H9 (cell line): ENCODE measurements around the gene LRRC14B. TPM values are rescaled to one million over a fixed set of nuclear protein-coding genes. Genes with fewer than 3 reads are reported as not detected.

ENCODE experiments used
- DNase-seq: peaks from one replicate; pipeline ENCODE4 v3.0.0-alpha.2; 2017
- H2AFZ ChIP-seq: one replicate; pipeline ENCODE4 v1.6.1; 2013; ENCODE audit warnings: mild to moderate bottlenecking, low read length, control low read depth, moderate library complexity
- H2AK5ac ChIP-seq: 2 replicates; pipeline ENCODE4 v1.6.1; 2013; ENCODE audit warnings: low read length, control low read depth, mixed read lengths; ENCODE audit not compliant: insufficient read length
- H2BK120ac ChIP-seq: one replicate; pipeline ENCODE4 v1.6.1; 2013; ENCODE audit warnings: low read depth, mild to moderate bottlenecking, low read length, control low read depth, inconsistent platforms; ENCODE audit not compliant: poor library complexity, severe bottlenecking
- H2BK12ac ChIP-seq: 2 replicates; pipeline ENCODE4 v1.6.1; 2013; ENCODE audit warnings: low read length, control low read depth, mixed read lengths, low read depth; ENCODE audit not compliant: insufficient read length
- H2BK15ac ChIP-seq: 2 replicates; pipeline ENCODE4 v1.6.1; 2013; ENCODE audit warnings: low read depth, low read length, control low read depth
- H2BK20ac ChIP-seq: one replicate; pipeline ENCODE4 v1.6.1; 2013; ENCODE audit warnings: low read depth, mild to moderate bottlenecking, low read length, control low read depth, inconsistent platforms; ENCODE audit not compliant: poor library complexity, severe bottlenecking
- H2BK5ac ChIP-seq: 2 replicates; pipeline ENCODE4 v1.6.1; 2013; ENCODE audit warnings: low read length, control low read depth, mixed read lengths; ENCODE audit not compliant: insufficient read length
- H3K14ac ChIP-seq: 2 replicates; pipeline ENCODE4 v1.6.1; 2013; ENCODE audit warnings: low read length, control low read depth; ENCODE audit not compliant: insufficient read depth
- H3K18ac ChIP-seq: 2 replicates; pipeline ENCODE4 v1.6.1; 2013; ENCODE audit warnings: low read depth, mild to moderate bottlenecking, mixed read lengths, low read length, control low read depth; ENCODE audit not compliant: insufficient read length
- H3K23ac ChIP-seq: 2 replicates; pipeline ENCODE4 v1.6.1; 2013; ENCODE audit warnings: low read length, control low read depth, mixed read lengths, low read depth; ENCODE audit not compliant: insufficient read length
- H3K23me2 ChIP-seq: 2 replicates; pipeline ENCODE4 v1.6.1; 2013; ENCODE audit warnings: low read depth, mild to moderate bottlenecking, mixed read lengths, low read length, control low read depth; ENCODE audit not compliant: insufficient read length, poor library complexity, severe bottlenecking
- H3K27ac ChIP-seq: 2 replicates; pipeline ENCODE4 v1.5.1; 2013; ENCODE audit warnings: low read length, control low read depth, mixed read lengths, low read depth; ENCODE audit not compliant: insufficient read length
- H3K27me3 ChIP-seq: 2 replicates; pipeline ENCODE4 v1.6.1; 2013; ENCODE audit warnings: low read length, control low read depth, inconsistent platforms; ENCODE audit not compliant: insufficient read depth
- H3K4ac ChIP-seq: 2 replicates; pipeline ENCODE4 v1.6.1; 2013; ENCODE audit warnings: low read depth, mild to moderate bottlenecking, control low read depth, inconsistent platforms, low read length, moderate library complexity
- H3K4me1 ChIP-seq: 2 replicates; pipeline ENCODE4 v1.6.1; 2013; ENCODE audit warnings: low read length, control low read depth, inconsistent platforms; ENCODE audit not compliant: insufficient read depth
- H3K4me2 ChIP-seq: 2 replicates; pipeline ENCODE4 v1.6.1; 2013; ENCODE audit warnings: low read length, control low read depth, mixed read lengths; ENCODE audit not compliant: insufficient read length, insufficient read depth
- H3K56ac ChIP-seq: 2 replicates; pipeline ENCODE4 v1.6.1; 2013; ENCODE audit warnings: low read depth, mild to moderate bottlenecking, mixed read lengths, low read length, control low read depth; ENCODE audit not compliant: insufficient read length
- H3K79me1 ChIP-seq: 2 replicates; pipeline ENCODE4 v1.6.1; 2013; ENCODE audit warnings: low read depth, mild to moderate bottlenecking, moderate library complexity, low read length, control low read depth, inconsistent platforms; ENCODE audit not compliant: insufficient read depth, poor library complexity, severe bottlenecking
- H3K79me2 ChIP-seq: 2 replicates; pipeline ENCODE4 v1.6.1; 2013; ENCODE audit warnings: low read length, control low read depth, inconsistent platforms; ENCODE audit not compliant: insufficient read depth
- H3K9ac ChIP-seq: 2 replicates; pipeline ENCODE4 v1.6.1; 2013; ENCODE audit warnings: low read length, control low read depth, mixed read lengths; ENCODE audit not compliant: insufficient read length; ENCODE audit errors: extremely low read depth
- H3K9me3 ChIP-seq: one replicate; pipeline ENCODE4 v1.6.1; 2013; ENCODE audit warnings: low read depth, low read length, inconsistent platforms; ENCODE audit not compliant: control insufficient read depth
- H3T11ph ChIP-seq: one replicate; pipeline ENCODE4 v1.6.1; 2013; ENCODE audit warnings: mild to moderate bottlenecking, low read length, control low read depth, inconsistent platforms
- H4K20me1 ChIP-seq: one replicate; pipeline ENCODE4 v1.6.1; 2013; ENCODE audit not compliant: control insufficient read depth, insufficient read length, insufficient read depth
- H4K5ac ChIP-seq: 2 replicates; pipeline ENCODE4 v1.6.1; 2013; ENCODE audit warnings: low read depth, mild to moderate bottlenecking, mixed read lengths, low read length, control low read depth; ENCODE audit not compliant: insufficient read length
- H4K8ac ChIP-seq: replicated peaks from 2 replicates; pipeline ENCODE4 v1.6.1; 2013; ENCODE audit warnings: low read length, control low read depth, mixed read lengths, low read depth; ENCODE audit not compliant: insufficient read length
- H4K91ac ChIP-seq: 2 replicates; pipeline ENCODE4 v1.6.1; 2013; ENCODE audit warnings: low read depth, mild to moderate bottlenecking, moderate library complexity, mixed read lengths, low read length, control low read depth; ENCODE audit not compliant: insufficient read length
- H3K27ac Mint-ChIP-seq, 3 experiments: 2 replicates in 2 of 3; 3 replicates in 1 of 3; pipeline ENCODE4 v1.8.0; 2020 to 2021; ENCODE audit warnings: mixed read lengths in 3 of 3, mild to moderate bottlenecking in 1 of 3, moderate library complexity in 1 of 3
- H3K27me3 Mint-ChIP-seq: 2 replicates; pipeline ENCODE4 v1.8.0; 2021; ENCODE audit warnings: low read depth, mild to moderate bottlenecking, moderate library complexity, mixed read lengths
- H3K36me3 Mint-ChIP-seq, 3 experiments: 2 replicates in 2 of 3; 3 replicates in 1 of 3; pipeline ENCODE4 v1.8.0; 2020 to 2021; ENCODE audit warnings: low read depth in 3 of 3, mixed read lengths in 3 of 3; ENCODE audit not compliant: insufficient read depth in 1 of 3
- H3K4me1 Mint-ChIP-seq, 2 experiments: 2 replicates each; pipeline ENCODE4 v1.8.0; 2020; ENCODE audit warnings: mixed read lengths in 2 of 2
- H3K4me3 Mint-ChIP-seq, 2 experiments: 2 replicates in 1 of 2; 3 replicates in 1 of 2; pipeline ENCODE4 v1.8.0; 2020 to 2021; ENCODE audit warnings: mild to moderate bottlenecking in 2 of 2, mixed read lengths in 2 of 2, moderate library complexity in 1 of 2
- H3K9me3 Mint-ChIP-seq, 2 experiments: 2 replicates in 1 of 2; 3 replicates in 1 of 2; pipeline ENCODE4 v1.8.0; 2020; ENCODE audit warnings: mild to moderate bottlenecking in 2 of 2, mixed read lengths in 2 of 2, moderate library complexity in 1 of 2
- WGBS: extraction: QIAGEN DNeasy Blood & Tissue Kit; methylation state at CpG from one replicate; pipeline ENCODE4 v1.1.7; 2013; ENCODE audit warnings: missing lambda C conversion rate, low lambda C conversion rate, mixed read lengths; ENCODE audit not compliant: insufficient read length; ENCODE audit errors: extremely low coverage; 5-methylcytosine and 5-hydroxymethylcytosine counted together
- total RNA-seq: library from RNA; stranded (reverse); gene quantifications from 2 replicates; pipeline ENCODE4 v1.2.1, GENCODE V29; 2021
- TF ChIP-seq, protein P1 (sequence below): fragments of 200-600 bp; sonication (generic); conservative IDR thresholded peaks from 3 replicates; pipeline ENCODE4 v1.8.0; 2021; ENCODE audit warnings: antibody characterized with exemption, mild to moderate bottlenecking

The LRRC14B gene
- total RNA-seq, 1 experiment from 2014 or later: not detected

- no peak overlapping the region for H3K14ac ChIP-seq
- H3K4ac ChIP-seq: no peak overlapping the region
- H3K79me1 ChIP-seq: no peaks in the 10 kb centered on the region
- H4K91ac ChIP-seq: no peak overlapping the region
- no peak overlapping the region for H2BK12ac ChIP-seq
- no peak overlapping the region for H3K23ac ChIP-seq
- no peak overlapping the region for H4K8ac ChIP-seq
- H3K9me3 ChIP-seq: peaks cover 9% of the 10 kb centered on the region
- Mint-ChIP-seq H3K27ac (no peak overlapping the region), H3K36me3 (peaks cover 48 to 92% (median 90%) of the 10 kb centered on the region in 3 experiments), H3K4me1 (no peaks in the 10 kb centered on the region), H3K27me3 (no peaks in the 10 kb centered on the region), H3K4me3 (no peak overlapping the region), H3K9me3 (peaks cover 18 to 23% of the 10 kb centered on the region in 2 experiments)
- no peak overlapping the region for H3K18ac ChIP-seq
- no peak overlapping the region for H3K9ac ChIP-seq
- H3K23me2 ChIP-seq: no peaks in the 10 kb centered on the region
- no peaks in the 10 kb centered on the region for H3K27me3 ChIP-seq
- H4K5ac ChIP-seq: no peak overlapping the region
- no peak overlapping the region for H3K27ac ChIP-seq
- no peak overlapping the region for H2AFZ ChIP-seq
- no peak overlapping the region for H3T11ph ChIP-seq
- H2BK120ac ChIP-seq: no peak overlapping the region
- H2BK15ac ChIP-seq: no peak overlapping the region
- no peak for DNase-seq
- TF ChIP-seq, protein P1, sequence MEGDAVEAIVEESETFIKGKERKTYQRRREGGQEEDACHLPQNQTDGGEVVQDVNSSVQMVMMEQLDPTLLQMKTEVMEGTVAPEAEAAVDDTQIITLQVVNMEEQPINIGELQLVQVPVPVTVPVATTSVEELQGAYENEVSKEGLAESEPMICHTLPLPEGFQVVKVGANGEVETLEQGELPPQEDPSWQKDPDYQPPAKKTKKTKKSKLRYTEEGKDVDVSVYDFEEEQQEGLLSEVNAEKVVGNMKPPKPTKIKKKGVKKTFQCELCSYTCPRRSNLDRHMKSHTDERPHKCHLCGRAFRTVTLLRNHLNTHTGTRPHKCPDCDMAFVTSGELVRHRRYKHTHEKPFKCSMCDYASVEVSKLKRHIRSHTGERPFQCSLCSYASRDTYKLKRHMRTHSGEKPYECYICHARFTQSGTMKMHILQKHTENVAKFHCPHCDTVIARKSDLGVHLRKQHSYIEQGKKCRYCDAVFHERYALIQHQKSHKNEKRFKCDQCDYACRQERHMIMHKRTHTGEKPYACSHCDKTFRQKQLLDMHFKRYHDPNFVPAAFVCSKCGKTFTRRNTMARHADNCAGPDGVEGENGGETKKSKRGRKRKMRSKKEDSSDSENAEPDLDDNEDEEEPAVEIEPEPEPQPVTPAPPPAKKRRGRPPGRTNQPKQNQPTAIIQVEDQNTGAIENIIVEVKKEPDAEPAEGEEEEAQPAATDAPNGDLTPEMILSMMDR: no peak
- no peak overlapping the region for H3K4me2 ChIP-seq
- no peak overlapping the region for H2BK5ac ChIP-seq
- H3K79me2 ChIP-seq: no peaks in the 10 kb centered on the region
- WGBS: no CpG with 5 or more reads among the region's 1 CpG
- H2AK5ac ChIP-seq: no peak overlapping the region
- H3K56ac ChIP-seq: no peak overlapping the region
- no peaks in the 10 kb centered on the region for H4K20me1 ChIP-seq
- H2BK20ac ChIP-seq: no peak overlapping the region
- H3K4me1 ChIP-seq: no peaks in the 10 kb centered on the region
Measured at GRCh38 chr5:147751-148150, 43.5 kb upstream of the LRRC14B start.
